A673 (cell line): ENCODE data around the gene SCEL.

Source experiments
- EZH2 ChIP-seq: fragments of 200-600 bp; sonication (generic); IDR thresholded peaks from 2 replicates; pipeline ENCODE4 v1.6.1; 2017; ENCODE audit warnings: borderline replicate concordance, low read depth, mild to moderate bottlenecking, mixed read lengths, antibody characterized with exemption, low read length; ENCODE audit not compliant: poor library complexity, severe bottlenecking
- TF ChIP-seq, protein P1 (sequence below): fragments of 300-800, 200-600 bp; sonication (generic); conservative IDR thresholded peaks from 2 replicates; pipeline ENCODE4 v1.5.1; 2017; ENCODE audit warnings: low read depth, mild to moderate bottlenecking, antibody characterized with exemption, low read length, moderate library complexity, mixed read lengths

DNA sequence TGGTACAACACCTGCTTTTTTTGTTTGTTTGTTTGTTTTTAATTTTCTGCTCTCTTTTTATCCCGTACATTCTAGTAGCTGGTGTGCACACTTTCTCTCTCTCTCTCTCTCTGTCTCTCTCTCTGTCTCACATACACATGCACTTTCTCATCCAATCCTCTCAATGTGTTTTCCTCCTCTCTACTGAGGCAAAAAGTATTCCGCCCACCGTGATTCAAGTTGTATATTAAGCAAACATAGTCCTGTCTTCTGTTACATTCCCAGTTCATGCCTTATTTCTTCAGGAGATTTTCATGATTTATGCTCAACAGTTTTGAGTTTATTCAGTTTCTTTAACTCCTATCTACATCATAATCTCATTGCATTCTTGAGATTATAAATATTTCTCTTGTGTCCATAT lies 38.2 kb upstream of the SCEL start:
- TF ChIP-seq, protein P1, sequence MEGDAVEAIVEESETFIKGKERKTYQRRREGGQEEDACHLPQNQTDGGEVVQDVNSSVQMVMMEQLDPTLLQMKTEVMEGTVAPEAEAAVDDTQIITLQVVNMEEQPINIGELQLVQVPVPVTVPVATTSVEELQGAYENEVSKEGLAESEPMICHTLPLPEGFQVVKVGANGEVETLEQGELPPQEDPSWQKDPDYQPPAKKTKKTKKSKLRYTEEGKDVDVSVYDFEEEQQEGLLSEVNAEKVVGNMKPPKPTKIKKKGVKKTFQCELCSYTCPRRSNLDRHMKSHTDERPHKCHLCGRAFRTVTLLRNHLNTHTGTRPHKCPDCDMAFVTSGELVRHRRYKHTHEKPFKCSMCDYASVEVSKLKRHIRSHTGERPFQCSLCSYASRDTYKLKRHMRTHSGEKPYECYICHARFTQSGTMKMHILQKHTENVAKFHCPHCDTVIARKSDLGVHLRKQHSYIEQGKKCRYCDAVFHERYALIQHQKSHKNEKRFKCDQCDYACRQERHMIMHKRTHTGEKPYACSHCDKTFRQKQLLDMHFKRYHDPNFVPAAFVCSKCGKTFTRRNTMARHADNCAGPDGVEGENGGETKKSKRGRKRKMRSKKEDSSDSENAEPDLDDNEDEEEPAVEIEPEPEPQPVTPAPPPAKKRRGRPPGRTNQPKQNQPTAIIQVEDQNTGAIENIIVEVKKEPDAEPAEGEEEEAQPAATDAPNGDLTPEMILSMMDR: no peak
- TF ChIP-seq EZH2: no peak
